Measurements from ENCODE around the gene CLSTN2. TPM values are rescaled to one million over a fixed set of nuclear protein-coding genes. Genes with fewer than 3 reads are reported as not detected.

CLSTN2 gene
- total and polyA plus RNA-seq, 4 donors, result 0.09 to 2.2 (median 0.55) TPM

GRCh38 chr3:139982404-139982803, 47.4 kb downstream of the CLSTN2 start:
- no peak for DNase-seq (ENCODE audit: low spot score)
- Histone ChIP-seq H3K36me3 (ENCODE audit: control insufficient read depth in 4 of 4, insufficient read depth in 3 of 4, low read depth in 1 of 4, low read length in 3 of 4) (no peaks in the 10 kb centered on the region), H3K27me3 (ENCODE audit: control insufficient read depth in 4 of 4, insufficient read depth in 4 of 4, low read length in 3 of 4) (no peaks in the 10 kb centered on the region), H3K9me3 (ENCODE audit: control insufficient read depth in 4 of 4, low read length in 3 of 4) (no peaks in the 10 kb centered on the region), H3K4me1 (ENCODE audit: control insufficient read depth in 4 of 4, insufficient read depth in 4 of 4, low read length in 3 of 4) (no peaks in the 10 kb centered on the region), H3K9ac (ENCODE audit: low read depth in 1 of 2, low read length in 2 of 2) (no peak overlapping the region), H3K4me3 (ENCODE audit: low read depth in 1 of 3, low read length in 3 of 3) (no peak overlapping the region), H3K27ac (ENCODE audit: low read depth in 1 of 2, low read length in 2 of 2) (no peak overlapping the region)
- WGBS, result 66% methylated on average over 1 of the region's 1 CpG
- TF ChIP-seq GABPA (IDR thresholded peaks at IDR 0.05 in 1 of 2, conservative IDR thresholded peaks at IDR 0.05 in 1 of 2) (no peak), EGR1 (IDR thresholded peaks at IDR 0.05; ENCODE audit: low read depth in 2 of 2) (no peak), NR2F2 (IDR thresholded peaks at IDR 0.05) (no peak), TAF1 (conservative IDR thresholded peaks at IDR 0.05) (no peak), RAD21 (IDR thresholded peaks at IDR 0.05) (peak in 1 of 2 donors; percentile 13)

DNA sequence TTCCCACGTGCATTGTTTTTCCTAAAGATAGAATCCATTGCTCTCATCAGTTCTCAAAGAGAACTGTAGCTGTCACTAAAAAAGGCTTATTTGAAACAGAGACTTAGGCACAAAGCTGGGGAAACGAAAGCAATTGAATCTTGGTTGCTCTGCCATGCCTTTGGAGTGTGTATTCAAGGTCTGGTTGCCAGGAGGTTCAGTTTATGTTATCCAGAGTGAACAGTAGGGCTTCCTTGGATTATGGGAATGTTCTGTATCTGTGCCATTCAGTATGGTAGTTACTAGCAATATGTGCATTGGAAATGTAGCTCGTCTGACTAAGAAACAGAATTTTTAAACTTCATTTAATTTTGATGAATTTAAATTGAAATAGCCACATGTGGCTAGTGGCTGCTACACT, 50.6 kb downstream of the CLSTN2 start:
- DNase-seq (ENCODE audit: low spot score), result no peak

More for the DNA sequence above, 50.6 kb downstream of the CLSTN2 start:
- Histone ChIP-seq H3K27ac (ENCODE audit: low read depth in 1 of 2, low read length in 2 of 2) (no peak overlapping the region), H3K4me1 (ENCODE audit: control insufficient read depth in 4 of 4, insufficient read depth in 4 of 4, low read length in 3 of 4) (no peaks in the 10 kb centered on the region), H3K9me3 (ENCODE audit: control insufficient read depth in 4 of 4, low read length in 3 of 4) (no peaks in the 10 kb centered on the region), H3K4me3 (ENCODE audit: low read depth in 1 of 3, low read length in 3 of 3) (no peak overlapping the region), H3K36me3 (ENCODE audit: control insufficient read depth in 4 of 4, insufficient read depth in 3 of 4, low read depth in 1 of 4, low read length in 3 of 4) (no peaks in the 10 kb centered on the region), H3K9ac (ENCODE audit: low read depth in 1 of 2, low read length in 2 of 2) (no peak overlapping the region), H3K27me3 (ENCODE audit: control insufficient read depth in 4 of 4, insufficient read depth in 4 of 4, low read length in 3 of 4) (no peaks in the 10 kb centered on the region)
- 66% methylated on average over 3 of the region's 3 CpGs for WGBS
- TF ChIP-seq SP1 (IDR thresholded peaks at IDR 0.05), result no peak
- no peak for TF ChIP-seq RXRA (IDR thresholded peaks at IDR 0.05)
- TF ChIP-seq ATF3 (IDR thresholded peaks at IDR 0.05), result no peak
- no peak for TF ChIP-seq FOXA1 (IDR thresholded peaks at IDR 0.05)
- no peak for TF ChIP-seq YY1 (IDR thresholded peaks at IDR 0.05)
- TF ChIP-seq EGR1 (IDR thresholded peaks at IDR 0.05; ENCODE audit: low read depth in 2 of 2), result no peak
- no peak for TF ChIP-seq JUND (IDR thresholded peaks at IDR 0.05)
- TF ChIP-seq, protein P1, sequence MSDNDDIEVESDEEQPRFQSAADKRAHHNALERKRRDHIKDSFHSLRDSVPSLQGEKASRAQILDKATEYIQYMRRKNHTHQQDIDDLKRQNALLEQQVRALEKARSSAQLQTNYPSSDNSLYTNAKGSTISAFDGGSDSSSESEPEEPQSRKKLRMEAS (IDR thresholded peaks at IDR 0.05), result no peak
- no peak for TF ChIP-seq CTCF (IDR thresholded peaks at IDR 0.05; ENCODE audit: low read depth, low read length, missing input control)
- TF ChIP-seq, protein P2, sequence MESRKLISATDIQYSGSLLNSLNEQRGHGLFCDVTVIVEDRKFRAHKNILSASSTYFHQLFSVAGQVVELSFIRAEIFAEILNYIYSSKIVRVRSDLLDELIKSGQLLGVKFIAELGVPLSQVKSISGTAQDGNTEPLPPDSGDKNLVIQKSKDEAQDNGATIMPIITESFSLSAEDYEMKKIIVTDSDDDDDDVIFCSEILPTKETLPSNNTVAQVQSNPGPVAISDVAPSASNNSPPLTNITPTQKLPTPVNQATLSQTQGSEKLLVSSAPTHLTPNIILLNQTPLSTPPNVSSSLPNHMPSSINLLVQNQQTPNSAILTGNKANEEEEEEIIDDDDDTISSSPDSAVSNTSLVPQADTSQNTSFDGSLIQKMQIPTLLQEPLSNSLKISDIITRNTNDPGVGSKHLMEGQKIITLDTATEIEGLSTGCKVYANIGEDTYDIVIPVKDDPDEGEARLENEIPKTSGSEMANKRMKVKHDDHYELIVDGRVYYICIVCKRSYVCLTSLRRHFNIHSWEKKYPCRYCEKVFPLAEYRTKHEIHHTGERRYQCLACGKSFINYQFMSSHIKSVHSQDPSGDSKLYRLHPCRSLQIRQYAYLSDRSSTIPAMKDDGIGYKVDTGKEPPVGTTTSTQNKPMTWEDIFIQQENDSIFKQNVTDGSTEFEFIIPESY (IDR thresholded peaks at IDR 0.05), result no peak
- no peak for TF ChIP-seq NR2F2 (IDR thresholded peaks at IDR 0.05)
- TF ChIP-seq FOXA2 (IDR thresholded peaks at IDR 0.05), result no peak
- no peak for TF ChIP-seq HNF4G (IDR thresholded peaks at IDR 0.05)
- no peak for TF ChIP-seq GABPA (IDR thresholded peaks at IDR 0.05 in 1 of 2, conservative IDR thresholded peaks at IDR 0.05 in 1 of 2)
- no peak for TF ChIP-seq RAD21 (IDR thresholded peaks at IDR 0.05)
- TF ChIP-seq TAF1 (conservative IDR thresholded peaks at IDR 0.05), result no peak
- TF ChIP-seq REST (IDR thresholded peaks at IDR 0.05), result no peak
- TF ChIP-seq HNF4A (conservative IDR thresholded peaks at IDR 0.05), result no peak
